ENCODE results near the gene C1QTNF5. TPM values are rescaled to one million over a fixed set of nuclear protein-coding genes. Genes with fewer than 3 reads are reported as not detected.

C1QTNF5 gene
- total RNA-seq, 1 experiment from 2014 or later, result 2.1 TPM

DNA sequence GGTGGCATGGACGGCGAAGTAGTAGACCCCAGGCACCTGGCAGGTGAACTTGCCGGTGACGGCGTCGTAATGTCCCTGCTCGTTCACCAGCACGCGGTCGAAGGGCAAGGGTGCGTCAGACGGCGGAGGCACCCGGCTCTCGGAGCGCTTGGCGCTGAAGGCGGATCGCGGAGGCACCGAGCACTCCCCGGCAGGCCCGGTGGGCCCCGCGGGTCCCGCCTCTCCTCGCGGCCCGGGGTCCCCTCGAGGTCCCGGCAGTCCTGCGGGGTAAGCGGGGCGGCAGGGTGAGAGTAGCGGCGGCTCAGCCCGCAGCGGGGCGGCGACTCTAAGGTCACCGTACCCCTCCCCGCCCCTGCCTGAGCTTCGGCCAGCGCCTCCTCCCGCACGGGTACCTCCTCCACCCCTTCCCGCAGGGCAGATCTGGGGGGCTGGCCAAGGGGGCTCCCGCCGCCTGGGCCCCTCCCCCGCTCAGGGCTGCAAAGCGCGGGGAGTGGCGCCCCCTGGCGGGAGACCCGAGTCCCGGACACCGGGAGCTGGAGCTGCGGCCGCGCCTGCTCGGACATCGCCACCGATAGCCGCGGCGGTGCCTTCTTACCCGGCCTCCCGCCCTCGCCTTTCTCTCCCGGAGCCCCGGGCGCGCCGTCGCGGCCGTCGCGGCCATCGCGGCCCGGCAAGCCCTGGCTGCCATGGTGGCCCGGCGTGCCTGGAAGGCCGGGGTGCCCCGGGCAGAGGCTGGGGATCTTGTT lies 921 bp downstream of the C1QTNF5 start:
- DNase-seq, result peak; percentile 96
- Histone ChIP-seq H3K4me3 (ENCODE audit: insufficient read depth, low read depth, low read length) (peak overlapping the region; percentile 59), H3K36me3 (replicated peaks; ENCODE audit: control insufficient read depth, insufficient read depth, low read length) (peaks cover 7% of the 10 kb centered on the region), H3K27me3 (ENCODE audit: control insufficient read depth, insufficient read depth, low read length) (peaks cover 38% of the 10 kb centered on the region)

DNA sequence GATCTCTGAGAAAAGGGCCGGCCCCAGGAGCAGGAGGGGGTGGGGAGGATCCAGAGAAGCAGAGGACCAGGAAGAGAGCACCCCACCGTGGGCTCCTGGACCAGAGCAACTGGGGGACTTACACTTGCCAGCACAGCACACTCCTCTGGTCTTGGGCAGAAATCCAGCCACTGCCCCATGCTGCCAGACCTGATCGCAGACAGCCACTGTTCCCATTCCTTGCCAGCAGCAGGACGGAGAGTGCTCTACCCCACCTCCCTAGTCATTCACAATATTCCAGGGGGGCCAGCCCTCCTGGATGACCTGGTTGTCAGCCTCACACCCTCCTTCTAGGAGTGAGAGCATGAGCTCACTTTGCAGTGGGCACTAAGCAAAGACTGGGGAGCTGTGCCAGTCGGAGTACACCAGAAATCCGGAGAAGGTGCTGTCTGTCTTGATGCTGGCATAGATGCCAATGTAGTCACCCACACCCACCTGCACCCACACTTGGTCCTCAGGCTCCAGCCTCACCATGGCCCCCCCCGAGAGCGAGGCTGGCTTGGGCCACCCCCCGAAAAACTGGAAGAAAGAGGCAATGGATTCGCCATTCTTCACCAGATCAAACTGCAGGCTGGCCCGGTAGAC lies 1.6 kb downstream of the C1QTNF5 start:
- peak overlapping the region; percentile 59 for H3K4me3 ChIP-seq (ENCODE audit: insufficient read depth, low read depth, low read length)
- peak; percentile 54 for DNase-seq
- peaks cover 7% of the 10 kb centered on the region for H3K36me3 ChIP-seq (replicated peaks; ENCODE audit: control insufficient read depth, insufficient read depth, low read length)
- peaks cover 38% of the 10 kb centered on the region for H3K27me3 ChIP-seq (ENCODE audit: control insufficient read depth, insufficient read depth, low read length)

DNA sequence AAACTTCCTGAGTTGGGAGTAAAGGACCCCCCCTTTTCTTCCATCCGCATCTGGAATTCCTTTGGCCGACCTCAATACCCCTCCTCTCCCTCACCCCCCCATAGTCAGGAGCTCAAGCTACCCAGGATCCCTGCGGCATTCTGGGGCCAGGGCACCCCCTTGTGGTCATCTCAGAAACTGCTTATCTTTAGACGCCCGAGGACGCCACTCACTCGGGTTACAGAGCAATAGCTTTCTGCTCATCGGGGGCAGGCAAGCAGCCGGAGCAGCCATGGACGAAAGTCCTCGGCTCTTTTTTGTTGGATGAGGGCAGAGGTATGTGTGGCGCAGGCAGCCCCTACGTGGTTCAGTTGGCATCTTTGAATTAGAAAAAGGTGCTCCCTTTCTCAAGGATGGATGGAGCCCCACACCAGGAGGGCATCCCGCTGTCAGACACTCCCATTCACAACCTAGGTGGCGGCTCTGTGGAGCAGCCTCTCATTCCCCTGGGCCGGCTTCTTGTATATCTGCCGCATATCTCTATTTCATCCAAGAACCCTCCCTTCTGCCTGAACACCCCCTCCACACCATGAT lies 2.3 kb downstream of the C1QTNF5 start:
- peak; percentile 93 for DNase-seq
- Histone ChIP-seq H3K4me3 (ENCODE audit: insufficient read depth, low read depth, low read length) (peak overlapping the region; percentile 27), H3K27me3 (ENCODE audit: control insufficient read depth, insufficient read depth, low read length) (peaks cover 38% of the 10 kb centered on the region), H3K36me3 (replicated peaks; ENCODE audit: control insufficient read depth, insufficient read depth, low read length) (peaks cover 7% of the 10 kb centered on the region)

DNA sequence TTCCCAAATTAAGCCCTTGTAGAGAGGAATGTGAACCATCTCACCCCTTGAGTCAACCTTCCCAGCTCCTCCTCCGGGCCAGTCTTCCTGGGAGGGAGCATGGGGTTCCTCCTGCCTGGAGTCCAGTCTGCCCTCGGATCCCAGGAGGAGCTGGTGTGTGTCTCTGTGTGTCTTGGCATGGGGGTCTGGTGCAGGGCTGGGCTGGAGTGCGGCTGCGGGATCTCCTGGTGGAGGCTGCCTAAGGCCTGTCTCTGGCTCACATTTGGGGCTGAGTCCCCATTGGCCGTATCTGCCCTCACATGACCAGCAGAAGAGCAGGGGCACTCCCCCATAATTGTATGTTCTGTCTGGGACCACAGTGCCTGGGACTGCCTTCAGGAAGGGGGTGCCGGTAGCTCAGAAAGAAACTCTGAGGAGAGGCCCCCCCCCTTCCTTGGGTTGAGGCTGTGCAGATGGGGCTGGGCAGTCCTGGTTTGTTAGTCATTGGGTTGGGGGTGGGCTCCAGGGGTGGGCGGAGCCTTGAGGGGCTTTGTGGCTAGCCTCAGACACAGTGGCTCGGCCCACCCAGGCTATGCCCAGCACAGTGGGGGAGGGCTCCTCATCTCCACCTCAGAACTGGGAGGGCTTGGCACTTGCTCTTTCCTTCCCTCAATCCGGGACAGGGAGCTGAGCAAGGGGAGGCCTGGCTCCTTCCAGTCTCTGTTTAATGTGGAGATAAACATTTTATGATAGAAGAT lies 2.9 kb downstream of the C1QTNF5 start:
- Histone ChIP-seq H3K36me3 (replicated peaks; ENCODE audit: control insufficient read depth, insufficient read depth, low read length) (peaks cover 7% of the 10 kb centered on the region), H3K4me3 (ENCODE audit: insufficient read depth, low read depth, low read length) (peak overlapping the region; percentile 27), H3K27me3 (ENCODE audit: control insufficient read depth, insufficient read depth, low read length) (peaks cover 38% of the 10 kb centered on the region)
- DNase-seq, result peak; percentile 90

DNA sequence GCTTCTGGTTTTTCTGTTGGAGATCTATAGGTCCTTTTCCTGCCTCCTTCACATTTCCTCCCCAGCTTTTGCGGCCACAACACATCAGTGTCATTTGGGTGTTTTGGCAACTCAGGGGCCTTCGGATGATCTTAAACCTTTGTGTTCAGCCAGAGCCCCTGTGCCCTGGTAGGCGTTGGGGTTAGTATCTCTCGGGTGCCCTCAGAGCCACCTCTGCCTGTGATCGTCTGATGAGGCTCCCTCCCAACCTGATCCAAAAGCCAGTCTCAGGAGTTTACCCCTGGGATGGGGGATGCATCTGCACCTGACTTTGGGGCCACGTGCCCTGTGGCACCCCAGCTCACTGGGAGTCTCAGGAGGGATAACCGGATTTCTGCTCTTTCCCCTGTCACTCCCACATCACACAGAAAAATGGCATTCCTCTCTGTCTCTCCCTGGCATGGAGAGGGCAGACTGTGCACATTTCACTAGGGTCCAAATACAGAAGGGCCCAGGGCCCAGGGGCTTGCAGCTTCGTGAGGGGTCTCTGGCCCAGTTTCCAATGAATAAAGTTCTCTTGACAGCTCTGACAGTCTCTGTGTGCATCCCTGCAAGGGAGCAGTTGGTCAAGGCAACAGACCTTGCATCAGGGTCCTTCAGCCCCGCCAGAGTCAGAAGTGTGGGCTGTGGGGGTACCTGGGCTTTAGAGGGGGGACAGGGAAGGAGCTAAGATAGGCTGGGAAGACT lies 3.8 kb downstream of the C1QTNF5 start:
- peak; percentile 14 for DNase-seq
- Histone ChIP-seq H3K4me3 (ENCODE audit: insufficient read depth, low read depth, low read length) (peak overlapping the region; percentile 27), H3K36me3 (replicated peaks; ENCODE audit: control insufficient read depth, insufficient read depth, low read length) (peaks cover 7% of the 10 kb centered on the region), H3K27me3 (ENCODE audit: control insufficient read depth, insufficient read depth, low read length) (peaks cover 31% of the 10 kb centered on the region)

DNA sequence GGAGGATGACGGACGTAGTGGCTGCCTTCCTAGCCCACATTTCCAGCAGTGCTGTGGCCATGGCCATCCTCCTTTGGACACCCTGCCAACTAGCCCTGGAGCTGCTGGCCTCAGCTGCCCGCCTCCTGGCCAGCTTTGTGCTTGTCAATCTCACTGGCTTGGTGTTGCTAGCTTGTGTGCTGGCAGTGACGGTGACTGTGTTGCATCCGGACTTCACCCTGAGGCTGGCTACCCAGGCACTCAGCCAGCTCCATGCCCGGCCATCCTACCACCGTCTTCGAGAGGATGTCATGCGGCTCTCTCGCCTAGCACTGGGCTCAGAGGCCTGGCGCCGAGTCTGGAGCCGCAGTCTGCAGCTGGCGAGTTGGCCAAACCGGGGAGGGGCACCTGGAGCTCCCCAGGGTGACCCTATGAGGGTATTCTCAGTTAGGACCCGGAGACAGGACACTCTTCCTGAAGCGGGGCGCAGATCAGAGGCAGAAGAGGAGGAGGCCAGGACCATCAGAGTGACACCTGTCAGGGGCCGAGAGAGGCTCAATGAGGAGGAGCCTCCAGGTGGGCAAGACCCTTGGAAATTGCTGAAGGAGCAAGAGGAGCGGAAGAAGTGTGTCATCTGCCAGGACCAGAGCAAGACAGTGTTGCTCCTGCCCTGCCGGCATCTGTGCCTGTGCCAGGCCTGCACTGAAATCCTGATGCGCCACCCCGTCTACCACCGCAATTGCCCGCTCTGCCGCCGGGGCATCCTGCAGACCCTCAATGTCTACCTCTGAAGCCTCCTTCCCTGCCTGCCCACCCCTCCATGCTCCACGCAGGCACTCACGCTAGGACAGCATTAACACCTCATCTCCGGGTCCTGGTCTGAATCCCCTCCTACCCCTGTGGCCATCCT lies 4.8 kb downstream of the C1QTNF5 start:
- peaks cover 7% of the 10 kb centered on the region for H3K36me3 ChIP-seq (replicated peaks; ENCODE audit: control insufficient read depth, insufficient read depth, low read length)
- peak; percentile 24 for DNase-seq
- H3K4me3 ChIP-seq (ENCODE audit: insufficient read depth, low read depth, low read length), result no peak overlapping the region
- peaks cover 21% of the 10 kb centered on the region for H3K27me3 ChIP-seq (ENCODE audit: control insufficient read depth, insufficient read depth, low read length)

DNA sequence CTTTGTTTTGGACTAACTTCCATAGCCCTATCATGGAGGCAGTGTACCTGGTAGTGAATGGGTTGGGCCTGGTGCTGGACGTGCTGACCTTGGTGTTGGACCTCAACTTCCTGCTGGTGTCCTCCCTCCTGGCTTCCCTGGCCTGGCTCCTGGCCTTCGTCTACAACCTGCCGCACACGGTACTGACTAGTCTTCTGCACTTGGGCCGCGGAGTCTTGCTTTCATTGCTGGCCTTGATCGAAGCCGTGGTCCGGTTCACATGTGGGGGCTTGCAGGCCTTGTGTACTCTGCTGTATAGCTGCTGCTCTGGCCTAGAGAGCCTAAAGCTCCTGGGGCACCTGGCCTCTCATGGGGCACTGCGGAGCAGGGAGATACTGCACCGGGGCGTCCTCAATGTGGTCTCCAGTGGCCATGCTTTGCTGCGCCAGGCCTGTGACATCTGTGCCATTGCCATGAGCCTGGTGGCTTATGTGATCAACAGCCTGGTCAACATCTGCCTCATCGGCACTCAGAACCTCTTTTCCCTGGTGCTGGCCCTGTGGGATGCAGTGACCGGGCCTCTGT lies 5.5 kb downstream of the C1QTNF5 start:
- Histone ChIP-seq H3K27me3 (ENCODE audit: control insufficient read depth, insufficient read depth, low read length) (peaks cover 14% of the 10 kb centered on the region), H3K4me3 (ENCODE audit: insufficient read depth, low read depth, low read length) (peak overlapping the region; percentile 84), H3K36me3 (replicated peaks; ENCODE audit: control insufficient read depth, insufficient read depth, low read length) (peaks cover 7% of the 10 kb centered on the region)
- peak; percentile 20 for DNase-seq

DNA sequence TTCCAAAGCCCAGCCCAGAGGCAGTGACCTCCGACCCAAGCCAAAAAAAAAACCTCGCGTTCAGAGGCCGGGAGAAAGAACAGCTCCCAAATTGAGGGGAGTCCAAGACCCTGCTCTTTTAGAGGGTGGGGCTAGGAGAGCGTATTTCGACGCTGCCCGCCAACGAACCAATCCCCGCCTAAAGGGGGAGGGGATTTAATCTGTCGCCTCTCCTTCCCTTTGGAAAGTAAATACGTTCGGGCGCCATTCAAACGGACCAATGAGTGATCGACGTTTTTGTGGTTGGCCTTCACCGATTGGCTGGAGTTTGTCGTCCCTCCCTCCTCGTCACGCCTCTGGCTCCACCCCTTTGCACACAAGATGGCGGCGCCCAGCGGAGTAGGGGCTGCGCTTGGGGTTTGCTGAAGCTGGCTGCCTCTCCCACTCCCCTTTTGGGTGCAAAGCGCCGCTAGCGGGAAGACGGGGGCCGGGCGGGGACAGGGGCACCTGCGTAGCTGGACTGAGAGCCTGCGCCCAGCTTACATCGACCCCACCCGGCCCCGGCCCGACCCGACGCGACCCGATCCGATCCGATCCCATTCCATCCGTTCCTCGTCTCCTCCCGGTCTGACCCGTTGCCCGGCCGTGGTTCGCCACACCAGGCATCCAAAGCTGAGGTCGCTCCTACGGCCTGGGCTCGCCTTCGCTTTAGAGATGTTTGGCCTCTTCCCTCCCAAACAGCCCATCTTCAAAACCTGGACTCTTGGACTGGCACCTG lies 6.3 kb downstream of the C1QTNF5 start, which contains the start of gene RNF26:
Gene RNF26 (plus strand): TSS at position 354 of the 757 bp plus-strand sequence. CDS start 596 bp downstream, outside the sequence.
- peak; percentile 99 for DNase-seq
- peaks cover 8% of the 10 kb centered on the region for H3K27me3 ChIP-seq (ENCODE audit: control insufficient read depth, insufficient read depth, low read length)
- peak within 1 kb of the TSS; percentile 84 for H3K4me3 ChIP-seq (ENCODE audit: insufficient read depth, low read depth, low read length)
- H3K36me3 ChIP-seq (replicated peaks; ENCODE audit: control insufficient read depth, insufficient read depth, low read length), result peaks cover 7% of the 10 kb centered on the region

DNA sequence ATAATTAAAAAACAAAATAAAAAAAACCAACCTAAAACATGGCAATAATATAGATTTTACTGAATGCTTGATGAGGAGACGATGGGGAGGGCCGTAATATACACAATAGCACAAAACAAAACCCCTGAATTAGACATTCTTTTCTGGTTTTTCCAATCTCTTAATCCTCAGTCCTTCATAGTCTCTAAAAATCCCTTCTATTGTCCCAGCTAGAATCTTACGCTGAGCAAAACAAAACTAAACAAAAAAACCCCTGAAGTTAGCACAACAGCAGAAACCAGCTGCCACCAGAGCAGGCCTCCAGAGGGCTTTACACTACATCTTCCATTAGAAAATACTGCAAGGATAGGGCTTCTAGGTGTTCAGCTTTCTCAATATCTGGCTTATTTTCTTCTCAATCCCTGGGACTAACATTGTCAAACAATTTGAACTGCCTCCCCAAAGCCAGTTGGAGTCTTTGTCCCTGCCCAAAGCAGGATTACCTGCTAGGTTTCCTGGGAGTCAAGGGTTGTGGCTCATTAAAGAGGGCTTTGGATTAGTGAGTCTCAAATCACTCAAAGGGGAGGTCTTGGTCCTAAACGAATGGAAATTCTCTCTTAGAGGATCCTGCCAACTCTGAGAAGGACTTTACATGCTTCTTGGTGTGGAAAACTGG lies 8.4 kb downstream of the C1QTNF5 start:
- peaks cover 7% of the 10 kb centered on the region for H3K36me3 ChIP-seq (replicated peaks; ENCODE audit: control insufficient read depth, insufficient read depth, low read length)
- H3K4me3 ChIP-seq (ENCODE audit: insufficient read depth, low read depth, low read length), result no peak overlapping the region
- DNase-seq, result peak; percentile 3
- no peaks in the 10 kb centered on the region for H3K27me3 ChIP-seq (ENCODE audit: control insufficient read depth, insufficient read depth, low read length)

DNA sequence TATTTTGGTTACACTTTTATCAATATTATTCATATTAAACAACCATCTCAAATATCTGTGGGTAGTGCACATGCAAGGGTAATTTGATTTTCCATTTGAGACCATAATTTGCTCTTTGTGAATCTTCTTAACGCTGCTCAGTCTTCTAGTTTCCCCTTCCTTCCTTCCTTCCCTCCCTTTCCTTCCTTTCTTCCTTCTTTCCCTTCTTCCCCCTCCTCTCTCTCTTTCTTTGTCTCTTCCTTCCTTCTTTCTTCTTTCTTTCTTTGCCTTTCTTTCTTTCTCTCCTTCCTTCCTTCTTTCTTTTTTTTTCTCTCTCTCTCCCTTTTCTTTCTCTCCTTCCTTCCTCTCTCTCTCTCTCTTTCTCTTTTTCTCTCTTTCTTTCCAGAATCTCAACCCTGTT lies 10.4 kb downstream of the C1QTNF5 start:
- no peak for DNase-seq
- Histone ChIP-seq H3K4me3 (ENCODE audit: insufficient read depth, low read depth, low read length) (no peak overlapping the region), H3K27me3 (ENCODE audit: control insufficient read depth, insufficient read depth, low read length) (no peaks in the 10 kb centered on the region), H3K36me3 (replicated peaks; ENCODE audit: control insufficient read depth, insufficient read depth, low read length) (no peaks in the 10 kb centered on the region)

DNA sequence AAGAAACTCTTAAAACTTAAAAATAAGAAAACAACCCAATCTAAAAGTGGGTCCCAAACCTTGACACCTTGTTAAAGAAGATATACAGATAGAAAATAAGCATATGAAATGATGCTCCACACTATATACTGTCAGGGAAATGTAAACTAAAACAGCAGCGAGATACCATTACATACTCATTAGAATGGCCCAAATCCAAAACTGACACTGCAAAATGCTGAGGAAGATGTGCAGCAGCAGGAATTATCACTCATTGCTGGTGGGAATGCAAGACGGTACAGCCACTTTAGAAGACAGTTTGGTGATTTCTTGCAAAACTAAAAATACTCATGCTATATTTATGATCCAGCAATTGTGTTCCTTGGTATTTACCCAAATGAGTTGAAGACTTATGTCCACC lies 11.4 kb downstream of the C1QTNF5 start:
- no peak overlapping the region for H3K4me3 ChIP-seq (ENCODE audit: insufficient read depth, low read depth, low read length)
- H3K36me3 ChIP-seq (replicated peaks; ENCODE audit: control insufficient read depth, insufficient read depth, low read length), result no peaks in the 10 kb centered on the region
- no peak for DNase-seq
- no peaks in the 10 kb centered on the region for H3K27me3 ChIP-seq (ENCODE audit: control insufficient read depth, insufficient read depth, low read length)

DNA sequence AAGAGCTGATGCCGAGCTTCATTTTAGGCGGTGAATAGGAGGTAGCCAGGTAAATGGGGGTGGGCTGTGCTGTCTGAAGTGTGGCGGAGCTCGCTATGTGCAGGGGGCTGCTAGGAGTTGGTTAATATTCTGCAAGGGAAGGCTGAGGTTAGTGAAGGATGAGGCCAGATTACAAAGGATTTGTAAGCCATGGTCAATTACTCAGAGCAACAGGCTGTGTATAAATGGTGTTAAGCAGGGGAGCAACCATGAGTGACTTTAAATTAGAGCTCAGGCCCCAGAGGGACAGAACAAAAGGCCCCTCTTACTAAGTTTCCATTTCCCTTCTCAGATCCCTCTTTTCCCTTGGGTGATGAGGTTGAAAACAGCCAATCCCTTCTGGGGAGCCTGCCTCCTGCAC lies 16.5 kb downstream of the C1QTNF5 start:
- no peak for DNase-seq
- Histone ChIP-seq H3K4me3 (ENCODE audit: insufficient read depth, low read depth, low read length) (no peak overlapping the region), H3K27me3 (ENCODE audit: control insufficient read depth, insufficient read depth, low read length) (no peaks in the 10 kb centered on the region), H3K36me3 (replicated peaks; ENCODE audit: control insufficient read depth, insufficient read depth, low read length) (no peaks in the 10 kb centered on the region)

All from H7 (cell line).